ENCODE measurements around the gene UBE2Q1.
A peak's percentile ranks its signal among the peaks of the same experiment; 100 is the strongest.
"Not testable (repeated sequence)": the region's sequence is repeated elsewhere in the genome, so short reads cannot be mapped to it uniquely, and the experiment has no call there.

The UBE2Q1 gene

GRCh38 chr1:154549202-154549770, 9.2 kb downstream of the UBE2Q1 start:
- DNase-seq = no peak

- no peak for DNase-seq
These were observed 10.4 kb downstream of the UBE2Q1 start for GRCh38 chr1:154548028-154548427.

- DNase-seq = no peak
These were observed 11.2 kb downstream of the UBE2Q1 start for GRCh38 chr1:154547105-154547732.

- peak in 2 of 4 experiments; percentile 13 to 25 for DNase-seq
These were observed 12.0 kb downstream of the UBE2Q1 start for GRCh38 chr1:154546264-154547063.

GRCh38 chr1:154541231-154541630, 17.2 kb downstream of the UBE2Q1 start:
- DNase-seq = no peak

GRCh38 chr1:154539486-154540483, 18.7 kb downstream of the UBE2Q1 start:
- DNase-seq = no peak

GRCh38 chr1:154536570-154536969, 21.9 kb downstream of the UBE2Q1 start:
- DNase-seq = no peak

GRCh38 chr1:154533952-154534844, 24.3 kb downstream of the UBE2Q1 start:
- no peak for DNase-seq

GRCh38 chr1:154531950-154532349, 26.5 kb downstream of the UBE2Q1 start:
- DNase-seq = not testable (repeated sequence)

- no peak for DNase-seq
These were observed 29.2 kb downstream of the UBE2Q1 start for GRCh38 chr1:154529308-154529707.

- DNase-seq = no peak
These were observed 31.3 kb downstream of the UBE2Q1 start for GRCh38 chr1:154527192-154527591.

GRCh38 chr1:154524881-154525280, 33.6 kb downstream of the UBE2Q1 start:
- DNase-seq = no peak

- DNase-seq = no peak
These were observed 36.8 kb downstream of the UBE2Q1 start for GRCh38 chr1:154521695-154522094.

GRCh38 chr1:154520333-154520732, 38.1 kb downstream of the UBE2Q1 start:
- no peak for DNase-seq

GRCh38 chr1:154519591-154519991, 38.9 kb downstream of the UBE2Q1 start:
- no peak for DNase-seq

- no peak for DNase-seq
These were observed 40.8 kb downstream of the UBE2Q1 start for GRCh38 chr1:154517661-154518060.

- no peak for DNase-seq
These were observed 44.4 kb downstream of the UBE2Q1 start for GRCh38 chr1:154514066-154514553.

GRCh38 chr1:154512760-154513159, 45.7 kb downstream of the UBE2Q1 start:
- no peak for DNase-seq

- no peak for DNase-seq
These were observed 54.6 kb downstream of the UBE2Q1 start for GRCh38 chr1:154503898-154504297.

- no peak for DNase-seq
These were observed 55.7 kb downstream of the UBE2Q1 start for GRCh38 chr1:154502744-154503115.

- peak in 1 of 4 experiments; percentile 12 for DNase-seq
These were observed 56.3 kb downstream of the UBE2Q1 start, which contains the start of the genes SHE and TDRD10 for GRCh38 chr1:154502066-154502743. Gene SHE (minus strand): TSS chr1:154502412. CDS start chr1:154502026, 386 bp downstream. Gene TDRD10 (plus strand): TSS chr1:154502219. CDS start chr1:154506904, 4,685 bp downstream.
